GM12873 (cell line): ENCODE data around the gene LY6G5B.

Source experiments
- CTCF ChIP-seq: IDR thresholded peaks from 2 replicates; pipeline ENCODE4 v1.5.1; 2012; ENCODE audit warnings: low read depth, mild to moderate bottlenecking, moderate library complexity, low read length, control low read depth; ENCODE audit not compliant: insufficient read depth; ENCODE audit errors: missing control alignments

The LY6G5B gene

GRCh38 chr6:31686483-31686882, 16.7 kb downstream of the LY6G5B start:
- no peak for TF ChIP-seq CTCF

- TF ChIP-seq CTCF = no peak
These were observed 17.5 kb downstream of the LY6G5B start for GRCh38 chr6:31687321-31687720.

- no peak for TF ChIP-seq CTCF
These were observed 18.3 kb downstream of the LY6G5B start for GRCh38 chr6:31687860-31688693.

- peak; percentile 58 for TF ChIP-seq CTCF
These were observed 19.7 kb downstream of the LY6G5B start for GRCh38 chr6:31689249-31690110.

GRCh38 chr6:31690231-31691077, 20.7 kb downstream of the LY6G5B start:
- no peak for TF ChIP-seq CTCF

GRCh38 chr6:31691078-31691463, 21.3 kb downstream of the LY6G5B start:
- no peak for TF ChIP-seq CTCF
